Liver (tissue), 9 donors: ENCODE measurements around the gene NTN5. TPM values are rescaled to one million over a fixed set of nuclear protein-coding genes. Genes with fewer than 3 reads are reported as not detected.

Experiments used
- DNase-seq: peaks from one replicate; pipeline ENCODE4 v3.0.0-alpha.2; 2017; ENCODE audit warnings: low spot score
- H3K27ac ChIP-seq, 2 donors: one replicate each; pipeline ENCODE4 v1.7.0; 2013; ENCODE audit warnings: inconsistent platforms in 2 of 2, low read length in 2 of 2, control low read depth in 1 of 2, low read depth in 1 of 2, mild to moderate bottlenecking in 1 of 2
- H3K27me3 ChIP-seq, 4 donors: one replicate each; pipeline versions ENCODE4 v1.6.1 to v1.7.0; 2013; ENCODE audit warnings: low read length in 3 of 4, inconsistent platforms in 1 of 4, mild to moderate bottlenecking in 1 of 4, moderate library complexity in 1 of 4; ENCODE audit not compliant: control insufficient read depth in 4 of 4, insufficient read depth in 4 of 4
- H3K36me3 ChIP-seq, 4 donors: one replicate each; pipeline versions ENCODE4 v1.6.1 to v1.7.0; 2013; ENCODE audit warnings: low read length in 3 of 4, mild to moderate bottlenecking in 3 of 4, low read depth in 1 of 4, moderate library complexity in 1 of 4; ENCODE audit not compliant: control insufficient read depth in 4 of 4, insufficient read depth in 3 of 4
- H3K4me1 ChIP-seq, 4 donors: one replicate each; pipeline versions ENCODE4 v1.6.1 to v1.7.0; 2013; ENCODE audit warnings: low read length in 3 of 4, mild to moderate bottlenecking in 3 of 4, moderate library complexity in 1 of 4; ENCODE audit not compliant: control insufficient read depth in 4 of 4, insufficient read depth in 4 of 4
- H3K4me3 ChIP-seq, 3 donors: one replicate each; pipeline versions ENCODE4 v1.6.1 to v1.7.0; 2013; ENCODE audit warnings: low read length in 3 of 3, control low read depth in 1 of 3, low read depth in 1 of 3, mild to moderate bottlenecking in 1 of 3
- H3K9ac ChIP-seq, 2 donors: one replicate each; pipeline ENCODE4 v1.7.0; 2013; ENCODE audit warnings: low read length in 2 of 2, mild to moderate bottlenecking in 2 of 2, moderate library complexity in 2 of 2, control low read depth in 1 of 2, low read depth in 1 of 2
- H3K9me3 ChIP-seq, 4 donors: one replicate each; pipeline versions ENCODE4 v1.6.1 to v1.7.0; 2013; ENCODE audit warnings: low read length in 3 of 4; ENCODE audit not compliant: control insufficient read depth in 4 of 4
- CTCF ChIP-seq: fragments of 150-350 bp; IDR thresholded peaks from 2 replicates; pipeline ENCODE4 v1.5.1; 2017; ENCODE audit warnings: improper control_type of control experiment, low read depth, low read length; ENCODE audit not compliant: missing input control
- FOXA1 ChIP-seq: IDR thresholded peaks from 2 replicates; pipeline ENCODE4 v1.6.1; 2016; ENCODE audit warnings: antibody characterized with exemption
- FOXA2 ChIP-seq: IDR thresholded peaks from 2 replicates; pipeline ENCODE4 v1.6.1; 2016; ENCODE audit warnings: antibody characterized with exemption
- GABPA ChIP-seq, 2 donors: IDR thresholded peaks in 1 of 2; conservative IDR thresholded peaks in 1 of 2; 2 replicates each; pipeline ENCODE4 v1.6.1; 2016; ENCODE audit warnings: antibody characterized with exemption in 2 of 2, mild to moderate bottlenecking in 1 of 2, moderate library complexity in 1 of 2
- HNF4A ChIP-seq, 2 donors: conservative IDR thresholded peaks; 2 replicates each; pipeline ENCODE4 v1.6.1; 2016; ENCODE audit warnings: antibody characterized with exemption in 2 of 2, mild to moderate bottlenecking in 2 of 2
- HNF4G ChIP-seq: IDR thresholded peaks from 2 replicates; pipeline ENCODE4 v1.6.1; 2016; ENCODE audit warnings: antibody characterized with exemption
- JUND ChIP-seq, 2 donors: IDR thresholded peaks; 2 replicates each; pipeline ENCODE4 v1.6.1; 2016; ENCODE audit warnings: antibody characterized with exemption in 2 of 2
- MAX ChIP-seq: IDR thresholded peaks from 2 replicates; pipeline ENCODE4 v1.6.1; 2016; ENCODE audit warnings: antibody characterized with exemption
- NR2F2 ChIP-seq: IDR thresholded peaks from 2 replicates; pipeline ENCODE4 v1.6.1; 2016; ENCODE audit warnings: antibody characterized with exemption
- RAD21 ChIP-seq, 2 donors: IDR thresholded peaks; 2 replicates each; pipeline ENCODE4 v1.6.1; 2016; ENCODE audit warnings: antibody characterized with exemption in 2 of 2, mild to moderate bottlenecking in 2 of 2
- REST ChIP-seq: IDR thresholded peaks from 2 replicates; pipeline ENCODE4 v1.6.1; 2016; ENCODE audit warnings: antibody characterized with exemption, mild to moderate bottlenecking
- SP1 ChIP-seq: IDR thresholded peaks from 2 replicates; pipeline ENCODE4 v1.6.1; 2018; ENCODE audit warnings: antibody characterized with exemption, mild to moderate bottlenecking
- TAF1 ChIP-seq: conservative IDR thresholded peaks from 2 replicates; pipeline ENCODE4 v1.6.1; 2016; ENCODE audit warnings: antibody characterized with exemption, mild to moderate bottlenecking
- ZBTB33 ChIP-seq: IDR thresholded peaks from 2 replicates; pipeline ENCODE4 v1.6.1; 2016; ENCODE audit warnings: antibody characterized with exemption
- WGBS: extraction: QIAGEN DNeasy Blood & Tissue Kit; methylation state at CpG from one replicate; pipeline ENCODE4 v1.1.7; 2013; 5-methylcytosine and 5-hydroxymethylcytosine counted together
- polyA plus RNA-seq, 2 donors: library from polyadenylated mRNA; stranded (reverse) in 1 of 2; unstranded in 1 of 2; fragments of 200-250 nt in 1 of 2; fragments of >200 nt in 1 of 2; fragmentation: Nextera tagmentation in 1 of 2; extraction: Ambion mirVana in 1 of 2; gene quantifications; one replicate each; pipeline versions ENCODE4 v1.2.1 to v1.2.3, GENCODE V29; 2013 to 2015
- total RNA-seq, 2 donors: library from RNA; depleted of rRNA; stranded (reverse); fragments of >200 nt; gene quantifications; one replicate each; pipeline ENCODE4 v1.2.3, GENCODE V29; 2014
- donor health status: healthy.
- donor health status: healthy.
- donor health status: healthy.
- donor health status: healthy.
- donor health status: healthy.

Gene NTN5
- total and polyA plus RNA-seq, 4 donors, result 0.08 to 0.09 TPM; not detected in 2

DNA sequence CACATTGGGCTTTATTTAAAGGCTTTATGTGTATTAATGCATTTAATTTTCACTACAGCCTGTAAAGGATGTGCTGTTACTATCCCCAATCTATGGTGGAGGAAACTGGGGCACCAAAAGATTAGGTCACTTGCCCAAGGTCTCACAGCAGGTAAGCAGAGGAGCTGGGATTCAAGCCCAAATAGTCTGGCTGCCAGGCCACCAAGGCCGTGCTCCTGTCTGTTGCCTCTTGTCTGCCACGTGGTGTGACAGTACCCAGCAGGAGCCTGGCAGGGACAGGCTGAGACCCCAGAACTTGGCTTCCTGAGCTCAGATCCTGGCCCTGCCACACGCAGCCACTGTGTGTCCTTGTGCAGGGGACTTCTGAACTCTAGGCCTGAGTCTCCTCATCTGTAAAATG, 4.5 kb downstream of the NTN5 start (continued):
- no peak for TF ChIP-seq CTCF

- no peak for DNase-seq
- Histone ChIP-seq H3K9me3 (no peaks in the 10 kb centered on the region), H3K4me3 (no peak overlapping the region), H3K27me3 (no peaks in the 10 kb centered on the region), H3K4me1 (peaks cover 0 to under 1% (median 0%) of the 10 kb centered on the region in 4 donors), H3K27ac (no peak overlapping the region), H3K9ac (no peak overlapping the region), H3K36me3 (no peaks in the 10 kb centered on the region)
- TF ChIP-seq RAD21 (IDR thresholded peaks at IDR 0.05) (no peak), FOXA2 (no peak), CTCF (no peak), FOXA1 (no peak), SP1 (no peak), MAX (no peak), JUND (IDR thresholded peaks at IDR 0.05) (no peak), HNF4A (conservative IDR thresholded peaks at IDR 0.05) (no peak), ZBTB33 (no peak), TAF1 (no peak), REST (no peak), HNF4G (no peak), NR2F2 (no peak), GABPA (IDR thresholded peaks at IDR 0.05 in 1 of 2, conservative IDR thresholded peaks at IDR 0.05 in 1 of 2) (no peak)
- 88% methylated on average over 6 of the region's 6 CpGs for WGBS
Observed at GRCh38 chr19:48665786-48666185, 7.0 kb downstream of the NTN5 start.
